MM.1S (cell line): ENCODE results near the gene PTPRN2.

Source experiments
- CTCF ChIP-seq: fragments of 300-600 bp; sonication (generic); IDR thresholded peaks from 2 replicates; pipeline ENCODE4 v1.5.1; 2016; ENCODE audit warnings: antibody characterized with exemption, low read length, mixed read lengths
- EZH2 ChIP-seq: fragments of 300-600 bp; sonication (generic); optimal IDR thresholded peaks from 2 replicates; pipeline ENCODE3; 2017; ENCODE audit warnings: low read depth, mild to moderate bottlenecking, antibody characterized with exemption, low read length, mixed read lengths
- EZH2phosphoT487 ChIP-seq: fragments of 300-600 bp; sonication (generic); IDR thresholded peaks from 2 replicates; pipeline ENCODE4 v1.6.1; 2018; ENCODE audit warnings: antibody characterized with exemption, low read length

- TF ChIP-seq EZH2 (no peak), CTCF (no peak), EZH2phosphoT487 (no peak)
Observed at GRCh38 chr7:157703131-157703530, 884.5 kb downstream of the PTPRN2 start.
